Central memory CD4-positive, alpha-beta T cell (primary cell): ENCODE results near the gene BCL11A.

Source experiments
- DNase-seq: peaks from one replicate; pipeline ENCODE4 v3.0.0; 2022

Gene BCL11A

GRCh38 chr2:60502144-60502543 is 51.3 kb downstream of the BCL11A start:
- DNase-seq, result no peak

- DNase-seq, result no peak
Measured at GRCh38 chr2:60500861-60501260, 52.6 kb downstream of the BCL11A start.

GRCh38 chr2:60499651-60500265 is 53.7 kb downstream of the BCL11A start:
- DNase-seq, result no peak

- no peak for DNase-seq
Measured at GRCh38 chr2:60498816-60499429, 54.5 kb downstream of the BCL11A start.

GRCh38 chr2:60498127-60498815 is 55.2 kb downstream of the BCL11A start:
- DNase-seq, result no peak

- no peak for DNase-seq
Measured at GRCh38 chr2:60497500-60497899, 56.0 kb downstream of the BCL11A start.

- no peak for DNase-seq
Measured at GRCh38 chr2:60496956-60497355, 56.5 kb downstream of the BCL11A start.

- no peak for DNase-seq
Measured at GRCh38 chr2:60496475-60496874, 57.0 kb downstream of the BCL11A start.

GRCh38 chr2:60495041-60495625 is 58.3 kb downstream of the BCL11A start:
- DNase-seq, result no peak

- DNase-seq, result no peak
Measured at GRCh38 chr2:60493804-60494387, 59.6 kb downstream of the BCL11A start.

- no peak for DNase-seq
Measured at GRCh38 chr2:60492548-60492947, 60.9 kb downstream of the BCL11A start.

GRCh38 chr2:60490848-60491247 is 62.6 kb downstream of the BCL11A start:
- DNase-seq, result no peak

GRCh38 chr2:60490441-60490840 is 63.0 kb downstream of the BCL11A start:
- no peak for DNase-seq

- no peak for DNase-seq
Measured at GRCh38 chr2:60489289-60489688, 64.2 kb downstream of the BCL11A start.

GRCh38 chr2:60488291-60488690 is 65.2 kb downstream of the BCL11A start:
- no peak for DNase-seq

GRCh38 chr2:60487174-60487573 is 66.3 kb downstream of the BCL11A start:
- DNase-seq, result no peak

GRCh38 chr2:60486551-60486950 is 66.9 kb downstream of the BCL11A start:
- DNase-seq, result no peak

GRCh38 chr2:60486067-60486466 is 67.4 kb downstream of the BCL11A start:
- DNase-seq, result no peak

- no peak for DNase-seq
Measured at GRCh38 chr2:60485550-60485949, 67.9 kb downstream of the BCL11A start.

GRCh38 chr2:60485055-60485454 is 68.4 kb downstream of the BCL11A start:
- DNase-seq, result no peak

GRCh38 chr2:60484133-60484645 is 69.3 kb downstream of the BCL11A start:
- DNase-seq, result no peak

- no peak for DNase-seq
Measured at GRCh38 chr2:60483401-60483800, 70.1 kb downstream of the BCL11A start.

- no peak for DNase-seq
Measured at GRCh38 chr2:60482222-60482621, 71.2 kb downstream of the BCL11A start.
